GM21526 (cell line): ENCODE data around the gene LIX1L.
A peak's percentile ranks its signal among the peaks of the same experiment; 100 is the strongest.
"Not testable (repeated sequence)": the region's sequence is repeated elsewhere in the genome, so short reads cannot be mapped to it uniquely, and the experiment has no call there.

ENCODE experiments used
- ATAC-seq: cut with Tn5 transposase; IDR thresholded peaks from one replicate; pipeline ENCODE4 v1.9.1; 2021; ENCODE audit warnings: moderate library complexity; ENCODE audit not compliant: unreplicated experiment, low FRiP score

Gene LIX1L

GRCh38 chr1:145942871-145943270, 14.9 kb downstream of the LIX1L start:
- no peak for ATAC-seq

- no peak for ATAC-seq
Measured at GRCh38 chr1:145942405-145942804, 15.4 kb downstream of the LIX1L start.

- no peak for ATAC-seq
Measured at GRCh38 chr1:145937436-145937835, 20.4 kb downstream of the LIX1L start.

GRCh38 chr1:145936247-145936646, 21.6 kb downstream of the LIX1L start:
- ATAC-seq: no peak

GRCh38 chr1:145935708-145936107, 22.1 kb downstream of the LIX1L start:
- ATAC-seq: no peak

- ATAC-seq: not testable (repeated sequence)
Measured at GRCh38 chr1:145932522-145933009, 25.3 kb downstream of the LIX1L start.

- ATAC-seq: no peak
Measured at GRCh38 chr1:145927916-145928643, 29.7 kb downstream of the LIX1L start.

GRCh38 chr1:145927063-145927886, 30.5 kb downstream of the LIX1L start, which contains the start of gene RBM8A:
Gene RBM8A (minus strand): TSS chr1:145927484. CDS start chr1:145927426, 58 bp downstream.
- ATAC-seq: peak; percentile 90

GRCh38 chr1:145926686-145927062, 31.1 kb downstream of the LIX1L start:
- peak; percentile 8 for ATAC-seq

- no peak for ATAC-seq
Measured at GRCh38 chr1:145922266-145922665, 35.6 kb downstream of the LIX1L start.

- not testable (repeated sequence) for ATAC-seq
Measured at GRCh38 chr1:145920297-145920696, 37.5 kb downstream of the LIX1L start.

- no peak for ATAC-seq
Measured at GRCh38 chr1:145918992-145919939, 38.6 kb downstream of the LIX1L start.

- peak; percentile 81 for ATAC-seq
Measured at GRCh38 chr1:145918144-145918991, 39.4 kb downstream of the LIX1L start, which contains the start of gene PEX11B. Gene PEX11B (minus strand): TSS chr1:145918717. CDS start chr1:145918688, 29 bp downstream.

- no peak for ATAC-seq
Measured at GRCh38 chr1:145917595-145917994, 40.2 kb downstream of the LIX1L start.

- no peak for ATAC-seq
Measured at GRCh38 chr1:145916745-145917144, 41.1 kb downstream of the LIX1L start.

- ATAC-seq: no peak
Measured at GRCh38 chr1:145912128-145912641, 45.6 kb downstream of the LIX1L start.

- ATAC-seq: no peak
Measured at GRCh38 chr1:145908653-145909052, 49.2 kb downstream of the LIX1L start.

- ATAC-seq: no peak
Measured at GRCh38 chr1:145906954-145907753, 50.7 kb downstream of the LIX1L start.
